ENCODE data around the gene WDR4.

GRCh38 chr21:42829417-42829816 lies 49.9 kb downstream of the WDR4 start:
- TF ChIP-seq CTCF (IDR thresholded peaks at IDR 0.05) (no peak), POLR2AphosphoS5 (IDR thresholded peaks at IDR 0.05) (no peak)
